Lower lobe of right lung (tissue), 2 donors: ENCODE measurements around the gene PHLDA3. TPM values are rescaled to one million over a fixed set of nuclear protein-coding genes. Genes with fewer than 3 reads are reported as not detected.

ENCODE experiments used
- ATAC-seq, 2 donors: fragments of 200-7000 bp; cut with Tn5 transposase; one replicate each; pipeline ENCODE4 v1.9.1; 2020 to 2022; ENCODE audit warnings: mild to moderate bottlenecking in 2 of 2, moderate library complexity in 2 of 2
- DNase-seq: peaks from one replicate; pipeline ENCODE4 v3.0.0-alpha.2; 2020
- H3K27ac ChIP-seq: fragments of 200-600 bp; one replicate; pipeline ENCODE4 v1.8.0; 2022
- H3K27me3 ChIP-seq: fragments of 200-600 bp; one replicate; pipeline ENCODE4 v1.8.0; 2022; ENCODE audit warnings: low read depth
- H3K36me3 ChIP-seq: fragments of 200-600 bp; one replicate; pipeline ENCODE4 v1.8.0; 2022; ENCODE audit warnings: mild to moderate bottlenecking
- H3K4me1 ChIP-seq: fragments of 200-600 bp; one replicate; pipeline ENCODE4 v1.8.0; 2022
- H3K4me3 ChIP-seq: fragments of 200-600 bp; one replicate; pipeline ENCODE4 v1.8.0; 2022; ENCODE audit warnings: mild to moderate bottlenecking
- H3K9me3 ChIP-seq: fragments of 200-600 bp; one replicate; pipeline ENCODE4 v1.8.0; 2022
- intact Hi-C: fragments of 100-400 bp; cut with DNase I; formaldehyde crosslinking; loops from one replicate; pipeline ENCODE4 v1.11.0; 2022
- total RNA-seq: library from RNA; stranded (reverse); fragmentation: NEBNext Ultra II Directional; extraction: Animal tissue kit (Norgen Biotek cat#: 25700); gene quantifications from one replicate; pipeline ENCODE4 v1.2.1, GENCODE V29; 2021
- TF ChIP-seq, protein P1 (sequence below): fragments of 200-600 bp; IDR thresholded peaks from one replicate; pipeline ENCODE4 v1.8.0; 2022; ENCODE audit warnings: antibody characterized with exemption, mild to moderate bottlenecking
- donor health status: DM: no; HTN: yes; CAD: no; lungs with severe emphysema.

PHLDA3 gene
- total RNA-seq, 1 donor from 2014 or later = 97.1 TPM

DNA sequence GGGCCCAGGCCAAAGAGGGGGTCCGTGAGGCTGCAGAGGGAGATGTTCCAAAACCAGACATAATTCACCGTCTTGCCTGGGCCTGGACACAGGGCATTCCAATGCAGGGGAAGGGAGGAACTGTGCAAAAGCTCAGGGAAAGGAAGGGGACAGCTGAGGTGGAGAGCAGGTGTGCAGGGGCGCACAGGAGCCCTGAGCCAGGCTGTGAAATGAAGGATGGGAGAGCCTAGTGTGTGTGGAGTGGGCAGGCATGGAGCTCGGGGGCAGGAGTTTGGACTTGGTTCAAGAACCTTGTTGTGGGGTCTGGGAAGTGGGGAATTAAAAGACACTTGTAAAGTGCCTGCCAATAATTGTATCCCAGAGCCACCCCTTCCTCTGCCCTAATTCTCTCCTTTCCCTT lies 49.7 kb downstream of the PHLDA3 start:
- no peaks in the 10 kb centered on the region for H3K36me3 ChIP-seq
- no peak for ATAC-seq
- DNase-seq = no peak
- H3K4me1 ChIP-seq = no peaks in the 10 kb centered on the region
- no peaks in the 10 kb centered on the region for H3K27me3 ChIP-seq
- TF ChIP-seq, protein P1, sequence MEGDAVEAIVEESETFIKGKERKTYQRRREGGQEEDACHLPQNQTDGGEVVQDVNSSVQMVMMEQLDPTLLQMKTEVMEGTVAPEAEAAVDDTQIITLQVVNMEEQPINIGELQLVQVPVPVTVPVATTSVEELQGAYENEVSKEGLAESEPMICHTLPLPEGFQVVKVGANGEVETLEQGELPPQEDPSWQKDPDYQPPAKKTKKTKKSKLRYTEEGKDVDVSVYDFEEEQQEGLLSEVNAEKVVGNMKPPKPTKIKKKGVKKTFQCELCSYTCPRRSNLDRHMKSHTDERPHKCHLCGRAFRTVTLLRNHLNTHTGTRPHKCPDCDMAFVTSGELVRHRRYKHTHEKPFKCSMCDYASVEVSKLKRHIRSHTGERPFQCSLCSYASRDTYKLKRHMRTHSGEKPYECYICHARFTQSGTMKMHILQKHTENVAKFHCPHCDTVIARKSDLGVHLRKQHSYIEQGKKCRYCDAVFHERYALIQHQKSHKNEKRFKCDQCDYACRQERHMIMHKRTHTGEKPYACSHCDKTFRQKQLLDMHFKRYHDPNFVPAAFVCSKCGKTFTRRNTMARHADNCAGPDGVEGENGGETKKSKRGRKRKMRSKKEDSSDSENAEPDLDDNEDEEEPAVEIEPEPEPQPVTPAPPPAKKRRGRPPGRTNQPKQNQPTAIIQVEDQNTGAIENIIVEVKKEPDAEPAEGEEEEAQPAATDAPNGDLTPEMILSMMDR = no peak
- H3K4me3 ChIP-seq = no peak overlapping the region
- no peak overlapping the region for H3K27ac ChIP-seq
- no peaks in the 10 kb centered on the region for H3K9me3 ChIP-seq
- intact Hi-C loops = no loop called here

DNA sequence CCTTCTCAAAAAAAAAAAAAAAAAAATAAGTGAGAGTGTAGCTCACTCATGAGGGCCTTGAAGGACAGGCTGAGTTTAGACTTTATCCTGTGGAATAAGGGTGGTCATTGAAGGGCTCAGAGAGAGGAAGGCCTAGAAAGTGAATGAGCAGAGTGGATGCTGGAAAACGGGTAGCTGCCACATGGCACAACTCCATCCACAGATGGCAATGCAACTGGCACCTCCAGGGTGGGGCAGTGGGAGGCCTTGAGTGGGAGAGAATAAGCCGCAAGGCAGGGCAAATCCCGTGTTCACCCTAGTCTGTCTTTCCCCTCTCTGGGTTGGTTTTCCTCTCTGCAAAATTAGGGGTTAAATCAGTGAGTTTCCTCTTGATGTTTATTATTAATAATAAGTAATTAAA lies 50.5 kb downstream of the PHLDA3 start:
- TF ChIP-seq, protein P1 = no peak
- Histone ChIP-seq H3K36me3 (no peaks in the 10 kb centered on the region), H3K4me3 (no peak overlapping the region), H3K27me3 (no peaks in the 10 kb centered on the region), H3K27ac (no peak overlapping the region), H3K4me1 (no peaks in the 10 kb centered on the region), H3K9me3 (no peaks in the 10 kb centered on the region)
- no peak for DNase-seq
- no peak for ATAC-seq
- intact Hi-C loops = no loop called here

Other genes with a start within 250 kb of the PHLDA3 start
- 2.2 TPM for gene PKP1, start 185.7 kb downstream of the PHLDA3 start, total RNA-seq
- 6.4 TPM for gene TNNT2, start 91.5 kb downstream of the PHLDA3 start, total RNA-seq
- gene LAD1, start 69.9 kb downstream of the PHLDA3 start, total RNA-seq = 35.3 TPM
- gene TNNI1, start 47.5 kb downstream of the PHLDA3 start, total RNA-seq = 0.21 TPM
- 185 TPM for gene CSRP1, start 37.9 kb upstream of the PHLDA3 start, total RNA-seq
- 24.5 TPM for gene NAV1, start 69.9 kb upstream of the PHLDA3 start, total RNA-seq